ENCODE data around the gene CTAGE6.
"Not testable (repeated sequence)": the region's sequence is repeated elsewhere in the genome, so short reads cannot be mapped to it uniquely, and the experiment has no call there.

The CTAGE6 gene

DNA sequence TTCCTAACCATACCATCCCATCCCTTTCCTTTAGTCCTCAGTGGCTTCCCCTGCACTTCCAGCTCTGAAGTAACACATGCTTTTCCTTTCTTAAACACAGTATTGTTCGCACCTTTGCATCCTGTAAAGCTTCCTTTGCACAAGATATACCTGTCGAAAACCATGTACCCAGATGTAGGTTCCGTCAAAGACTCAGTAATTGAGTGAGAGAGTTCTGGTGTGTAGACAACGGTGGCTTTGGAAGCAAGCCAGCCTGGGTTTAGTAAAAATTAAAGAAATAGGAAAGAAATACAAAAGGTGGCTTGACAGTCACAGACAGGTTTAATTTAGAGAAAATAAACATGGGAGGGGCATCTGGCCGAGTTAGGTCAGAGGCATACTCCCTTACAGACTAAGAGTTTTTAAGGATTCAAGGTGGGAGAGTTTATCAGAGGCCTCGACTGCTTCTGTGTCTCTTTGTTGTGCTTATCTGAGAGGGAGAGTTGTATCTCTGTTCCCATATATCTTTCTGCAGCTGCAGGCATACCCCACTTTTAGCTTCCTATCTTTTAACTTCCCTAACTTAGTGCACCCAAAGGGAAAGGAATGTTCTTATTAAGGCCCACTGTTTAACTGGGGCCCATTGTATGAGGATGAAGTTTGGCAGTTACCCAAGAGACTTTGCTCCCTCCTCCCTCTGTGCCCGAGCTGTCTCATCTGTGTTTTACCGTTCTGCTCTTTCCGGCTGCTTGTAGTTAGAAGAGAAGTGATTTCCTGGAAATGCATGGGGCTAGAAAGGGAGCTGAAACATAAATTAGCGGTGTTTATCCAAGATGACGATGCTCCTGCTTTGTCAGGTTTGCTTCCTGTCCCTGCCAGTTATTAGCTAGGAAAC, 42.7 kb downstream of the CTAGE6 start:
- DNase-seq (ENCODE audit: low read depth), result not testable (repeated sequence)

DNA sequence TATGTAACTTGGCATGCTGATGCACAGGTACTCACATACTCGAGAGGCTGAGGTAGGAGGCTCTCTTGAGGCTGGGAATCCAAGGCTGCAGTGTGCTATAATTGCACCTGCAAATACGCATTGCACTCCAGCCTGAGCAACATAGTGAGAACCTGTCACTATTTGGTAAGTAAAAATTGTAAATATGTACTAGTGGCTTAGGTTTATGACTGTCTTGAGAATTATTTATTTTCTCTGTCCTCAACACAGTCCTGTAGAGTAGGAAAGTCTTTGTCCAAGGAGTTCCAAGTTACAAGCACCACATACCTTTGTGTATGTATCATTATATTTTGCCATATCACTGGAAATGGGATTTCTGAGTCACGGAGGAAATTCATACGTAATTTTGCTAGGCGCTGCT, 45.1 kb downstream of the CTAGE6 start:
- DNase-seq (ENCODE audit: low read depth), result not testable (repeated sequence)

DNA sequence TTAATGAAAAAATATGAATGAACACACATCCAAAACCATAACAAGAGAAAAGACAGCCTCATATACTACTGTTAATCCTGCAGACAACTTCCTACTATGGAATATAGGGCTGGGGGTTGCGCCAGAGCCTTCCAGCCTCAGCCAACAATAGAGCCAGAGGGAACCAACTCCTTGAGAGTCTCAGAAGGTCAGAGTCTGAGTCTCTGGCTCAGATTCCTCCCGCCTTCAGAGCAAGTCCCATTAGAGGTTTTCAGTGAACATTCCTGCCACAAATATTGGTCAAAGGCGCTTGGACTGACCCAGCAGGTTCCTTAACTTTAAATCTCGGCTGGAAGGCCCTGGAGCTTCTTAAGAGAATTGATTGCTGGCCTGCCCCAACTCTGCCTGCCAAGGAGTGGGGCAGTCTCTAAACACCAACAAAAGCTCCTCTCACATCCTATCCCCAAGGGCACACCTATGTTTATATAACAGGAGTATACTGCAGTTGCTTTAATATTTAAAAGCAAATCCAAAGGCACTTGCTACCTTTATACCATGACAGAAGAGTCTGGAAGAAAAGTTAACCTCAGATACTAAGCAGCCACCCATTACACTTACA, 45.7 kb downstream of the CTAGE6 start:
- DNase-seq (ENCODE audit: low read depth), result not testable (repeated sequence)

DNA sequence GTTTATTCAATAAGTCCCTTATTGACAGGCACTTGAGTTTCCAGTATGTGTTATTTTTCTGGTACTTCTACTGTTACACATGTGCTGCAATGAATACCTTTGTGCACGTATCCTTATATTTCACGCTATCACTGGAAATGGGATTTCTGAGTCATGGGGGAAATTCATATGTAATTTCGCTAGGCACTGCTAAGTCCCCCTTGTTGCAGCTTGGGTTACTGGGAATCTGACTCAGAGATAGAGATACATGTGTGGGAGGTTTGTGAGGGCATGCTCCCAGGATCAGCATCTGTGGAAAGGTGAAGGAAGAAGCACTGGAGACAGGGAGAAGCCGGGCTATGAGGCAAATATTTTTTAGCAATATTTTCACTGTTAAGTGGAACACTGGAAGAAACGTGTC, 47.6 kb downstream of the CTAGE6 start:
- DNase-seq (ENCODE audit: low read depth), result not testable (repeated sequence)
